Lung (tissue), 12 donors: Measurements from ENCODE around the gene CELA3A. TPM values are rescaled to one million over a fixed set of nuclear protein-coding genes. Genes with fewer than 3 reads are reported as not detected.

Experiments used
- ATAC-seq: fragments of 200-7000 bp; cut with Tn5 transposase; one replicate; pipeline ENCODE4 v1.9.1; 2020; ENCODE audit warnings: moderate number of reproducible peaks; ENCODE audit not compliant: insufficient read depth, low FRiP score
- DNase-seq, 3 donors: peaks; one replicate each; pipeline ENCODE4 v3.0.0-alpha.2; 2013 to 2017
- H3K27ac ChIP-seq, 2 donors: one replicate each; pipeline ENCODE4 v1.5.1; 2013; ENCODE audit warnings: mild to moderate bottlenecking in 2 of 2, moderate library complexity in 2 of 2, control low read depth in 1 of 2, inconsistent platforms in 1 of 2, low read depth in 1 of 2, low read length in 1 of 2
- H3K27me3 ChIP-seq, 3 donors: one replicate each; pipeline ENCODE4 v1.5.1; 2013; ENCODE audit warnings: low read length in 2 of 3; ENCODE audit not compliant: control insufficient read depth in 3 of 3, insufficient read depth in 3 of 3
- H3K36me3 ChIP-seq, 4 donors: one replicate each; pipeline ENCODE4 v1.5.1; 2013; ENCODE audit warnings: low read length in 4 of 4, mild to moderate bottlenecking in 1 of 4, moderate library complexity in 1 of 4; ENCODE audit not compliant: control insufficient read depth in 4 of 4, insufficient read depth in 4 of 4
- H3K4me1 ChIP-seq, 5 donors: one replicate each; pipeline ENCODE4 v1.5.1; 2013; ENCODE audit warnings: low read length in 5 of 5, mild to moderate bottlenecking in 2 of 5, moderate library complexity in 1 of 5; ENCODE audit not compliant: control insufficient read depth in 5 of 5, insufficient read depth in 5 of 5
- H3K4me3 ChIP-seq: one replicate; pipeline ENCODE4 v1.5.1; 2013; ENCODE audit warnings: mild to moderate bottlenecking, control low read depth, moderate library complexity
- H3K9ac ChIP-seq, 2 donors: one replicate each; pipeline ENCODE4 v1.5.1; 2013; ENCODE audit warnings: low read length in 2 of 2, control low read depth in 1 of 2; ENCODE audit not compliant: insufficient read depth in 1 of 2
- H3K9me3 ChIP-seq, 4 donors: one replicate each; pipeline ENCODE4 v1.5.1; 2013; ENCODE audit warnings: low read length in 3 of 4, mild to moderate bottlenecking in 1 of 4, moderate library complexity in 1 of 4; ENCODE audit not compliant: control insufficient read depth in 4 of 4, insufficient read depth in 3 of 4
- CTCF ChIP-seq: IDR thresholded peaks from 2 replicates; pipeline ENCODE4 v1.5.1; 2012; ENCODE audit warnings: mild to moderate bottlenecking; ENCODE audit errors: control extremely low read depth, extremely low read depth
- WGBS, 2 donors: extraction: QIAGEN DNeasy Blood & Tissue Kit; methylation state at CpG; one replicate each; pipeline ENCODE4 v1.1.7; 2013; 5-methylcytosine and 5-hydroxymethylcytosine counted together
- polyA plus RNA-seq, 2 donors: library from polyadenylated mRNA; stranded (reverse); fragments of 200-250 nt; gene quantifications; one replicate each; pipeline ENCODE4 v1.2.1, GENCODE V29; 2013
- total RNA-seq, 2 donors: library from RNA; depleted of rRNA in 1 of 2; stranded (reverse); fragments of >200 nt in 1 of 2; gene quantifications; one replicate each; pipeline ENCODE4 v1.2.1, GENCODE V29; 2014 to 2021
- donor health status: control.
- donor health status: control.
- donor health status: Bipolar disorder and iron deficiency.
- donor health status: healthy.
- donor health status: DM: yes; HTN: yes; CAD: no.

The CELA3A gene
- total and polyA plus RNA-seq, 4 donors: 0.26 to 11.7 (median 0.92) TPM; not detected in 1

- TF ChIP-seq CTCF: no peak
- Histone ChIP-seq H3K4me3 (no peak overlapping the region), H3K9me3 (no peaks in the 10 kb centered on the region), H3K27me3 (no peaks in the 10 kb centered on the region), H3K4me1 (peaks cover 0 to 22% (median 10%) of the 10 kb centered on the region in 5 donors), H3K9ac (no peak overlapping the region), H3K27ac (peak overlapping the region; percentile 25 to 34), H3K36me3 (no peaks in the 10 kb centered on the region)
- DNase-seq (peak in 1 of 3 donors; percentile 74), ATAC-seq (no peak)
- 64 to 74% methylated on average over 9 of the region's 9 CpGs for WGBS, 2 donors
Measured at GRCh38 chr1:21955501-21956281, 45.8 kb upstream of the CELA3A start.

GRCh38 chr1:21956720-21957552 is 44.5 kb upstream of the CELA3A start:
- DNase-seq: peak; percentile 44 to 83 (median 58)

DNA sequence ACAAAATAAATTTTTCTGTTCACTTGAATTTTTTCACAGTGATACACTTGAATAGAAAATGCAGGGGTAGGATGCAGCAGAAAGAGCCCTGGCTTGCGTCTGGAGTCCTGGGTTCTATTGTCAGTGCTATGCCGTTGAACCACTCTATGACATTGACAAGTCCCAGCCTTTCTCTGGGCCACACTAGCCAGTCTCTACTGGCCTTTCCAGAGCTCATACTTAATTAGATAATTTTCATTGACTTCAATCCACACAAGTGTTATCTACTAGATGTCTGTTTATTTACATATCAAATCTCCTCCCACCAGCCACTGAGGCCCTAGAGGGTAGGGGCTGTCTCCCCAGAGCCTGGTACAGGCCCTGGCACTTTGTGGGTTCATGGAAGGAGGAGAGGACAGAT is 40.1 kb upstream of the CELA3A start:
- Histone ChIP-seq H3K4me1 (peaks cover 0 to 12% (median 7%) of the 10 kb centered on the region in 5 donors), H3K36me3 (no peaks in the 10 kb centered on the region), H3K9me3 (no peaks in the 10 kb centered on the region), H3K9ac (no peak overlapping the region), H3K27ac (no peak overlapping the region), H3K27me3 (no peaks in the 10 kb centered on the region), H3K4me3 (no peak overlapping the region)
- DNase-seq (no peak), ATAC-seq (no peak)
- no peak for TF ChIP-seq CTCF
- WGBS, 2 donors: 84 to 87% methylated on average over 2 of the region's 2 CpGs

More at GRCh38 chr1:21956720-21957552, 44.5 kb upstream of the CELA3A start:
- 49 to 53% methylated on average over 18 of the region's 18 CpGs for WGBS, 2 donors
- no peaks in the 10 kb centered on the region for H3K27me3 ChIP-seq
- no peak overlapping the region for H3K9ac ChIP-seq
- TF ChIP-seq CTCF: no peak
- peaks cover 0 to 22% (median 10%) of the 10 kb centered on the region in 5 donors for H3K4me1 ChIP-seq
- H3K36me3 ChIP-seq: no peaks in the 10 kb centered on the region
- peak overlapping the region; percentile 47 to 70 for H3K27ac ChIP-seq
- peak; percentile 53 for ATAC-seq
- H3K9me3 ChIP-seq: no peaks in the 10 kb centered on the region
- H3K4me3 ChIP-seq: no peak overlapping the region
